Right lobe of liver (tissue), 4 donors: ENCODE measurements around the gene NCSTN.

ENCODE experiments used
- POLR2A ChIP-seq: fragments of 450-650 bp; IDR thresholded peaks from one replicate; pipeline ENCODE4 v1.6.1; 2017; ENCODE audit warnings: antibody characterized with exemption, mild to moderate bottlenecking
- TF ChIP-seq, protein P1 (sequence below), 4 donors: fragments of 200-600 bp in 3 of 4; fragments of 450-650 bp in 1 of 4; IDR thresholded peaks; one replicate each; pipeline versions ENCODE4 v1.5.1 to v1.8.0; 2016 to 2022; ENCODE audit warnings: antibody characterized with exemption in 4 of 4, mild to moderate bottlenecking in 2 of 4
- donor health status: DM: no; HTN: no; CAD: no.
- donor health status: DM: no; HTN: no; CAD: no.
- donor health status: DM: no; HTN: yes; CAD: no.

DNA sequence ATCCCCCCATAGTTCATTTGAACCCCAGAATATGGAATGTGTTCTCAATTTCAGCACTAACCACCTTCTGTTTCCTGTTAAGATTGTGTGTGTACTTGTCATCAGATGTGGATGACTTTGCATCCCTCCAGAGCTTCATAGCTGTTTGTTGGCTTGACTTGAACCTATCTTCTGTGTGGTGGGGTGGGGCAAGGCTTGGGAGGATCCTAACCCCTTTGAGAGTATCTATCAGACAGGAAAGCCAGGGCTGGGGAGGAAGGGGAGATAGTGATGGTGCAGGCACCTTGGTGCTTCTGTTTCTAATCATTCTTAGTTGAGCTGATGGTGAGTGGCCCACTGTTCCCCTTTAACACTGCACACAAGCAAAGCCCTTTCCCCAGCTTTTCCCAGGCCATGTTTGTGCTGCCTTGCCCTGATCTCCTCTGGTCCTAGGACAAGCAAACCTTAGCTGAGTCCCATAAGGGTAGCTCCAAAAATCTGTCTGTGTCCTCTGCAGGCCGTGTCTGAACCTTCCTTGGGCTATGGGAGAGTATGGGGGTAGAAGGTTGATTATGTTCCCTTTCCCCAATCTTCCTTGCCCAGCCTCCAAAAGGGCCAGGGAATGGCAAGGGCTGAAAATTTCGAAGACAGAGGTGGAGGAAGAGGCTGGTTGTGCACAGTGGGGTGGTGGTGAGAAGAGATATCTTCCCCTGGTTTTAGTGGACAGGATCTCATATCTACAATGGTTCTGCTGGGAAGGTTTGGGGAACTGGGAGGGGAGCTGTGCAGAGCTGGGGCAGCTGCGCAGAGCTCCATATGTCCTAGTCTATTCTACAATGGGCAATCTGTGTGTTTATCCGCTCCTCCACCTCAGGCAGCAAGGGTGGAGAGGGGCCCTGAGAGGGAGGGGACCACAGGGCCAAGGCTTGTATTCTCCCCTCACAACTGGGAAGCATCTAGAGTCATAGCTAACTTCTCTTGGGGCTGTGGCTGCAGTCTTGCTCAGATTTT, 25.0 kb downstream of the NCSTN start:
- TF ChIP-seq, protein P1, sequence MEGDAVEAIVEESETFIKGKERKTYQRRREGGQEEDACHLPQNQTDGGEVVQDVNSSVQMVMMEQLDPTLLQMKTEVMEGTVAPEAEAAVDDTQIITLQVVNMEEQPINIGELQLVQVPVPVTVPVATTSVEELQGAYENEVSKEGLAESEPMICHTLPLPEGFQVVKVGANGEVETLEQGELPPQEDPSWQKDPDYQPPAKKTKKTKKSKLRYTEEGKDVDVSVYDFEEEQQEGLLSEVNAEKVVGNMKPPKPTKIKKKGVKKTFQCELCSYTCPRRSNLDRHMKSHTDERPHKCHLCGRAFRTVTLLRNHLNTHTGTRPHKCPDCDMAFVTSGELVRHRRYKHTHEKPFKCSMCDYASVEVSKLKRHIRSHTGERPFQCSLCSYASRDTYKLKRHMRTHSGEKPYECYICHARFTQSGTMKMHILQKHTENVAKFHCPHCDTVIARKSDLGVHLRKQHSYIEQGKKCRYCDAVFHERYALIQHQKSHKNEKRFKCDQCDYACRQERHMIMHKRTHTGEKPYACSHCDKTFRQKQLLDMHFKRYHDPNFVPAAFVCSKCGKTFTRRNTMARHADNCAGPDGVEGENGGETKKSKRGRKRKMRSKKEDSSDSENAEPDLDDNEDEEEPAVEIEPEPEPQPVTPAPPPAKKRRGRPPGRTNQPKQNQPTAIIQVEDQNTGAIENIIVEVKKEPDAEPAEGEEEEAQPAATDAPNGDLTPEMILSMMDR (IDR thresholded peaks at IDR 0.05), result no peak
- TF ChIP-seq POLR2A, result no peak
